Astrocyte (in vitro differentiated cells and primary cell): Measurements from ENCODE around the gene UBXN1. TPM values are rescaled to one million over a fixed set of nuclear protein-coding genes. Genes with fewer than 3 reads are reported as not detected.

Experiments
- DNase-seq: peaks from one replicate; pipeline ENCODE4 v3.0.0-alpha.2; 2010; ENCODE audit warnings: low read depth
- FAIRE-seq: peaks from 2 replicates; lab custom pipeline; 2011; peaks lifted over from hg19 to GRCh38; lab: Jason Lieb, UNC
- H2AFZ ChIP-seq: 2 replicates; pipeline ENCODE4 v1.6.0; 2012; ENCODE audit warnings: low read depth, low read length, inconsistent platforms
- H3K27ac ChIP-seq: 2 replicates; pipeline ENCODE4 v1.5.1; 2011; ENCODE audit warnings: low read depth, low read length, inconsistent platforms
- H3K27me3 ChIP-seq: 2 replicates; pipeline ENCODE4 v1.6.0; 2011; ENCODE audit warnings: low read length, inconsistent platforms; ENCODE audit not compliant: insufficient read depth
- H3K36me3 ChIP-seq: 2 replicates; pipeline ENCODE4 v1.5.1; 2011; ENCODE audit warnings: low read length, inconsistent platforms; ENCODE audit not compliant: insufficient read depth
- H3K4me1 ChIP-seq: 2 replicates; pipeline ENCODE4 v1.5.1; 2011; ENCODE audit warnings: low read length, inconsistent platforms; ENCODE audit not compliant: insufficient read depth
- H3K4me2 ChIP-seq: 2 replicates; pipeline ENCODE4 v1.6.0; 2012; ENCODE audit warnings: low read length, inconsistent platforms
- H3K4me3 ChIP-seq: 2 replicates; pipeline ENCODE4 v1.5.1; 2011; ENCODE audit warnings: low read depth, mild to moderate bottlenecking, low read length, inconsistent platforms; ENCODE audit not compliant: insufficient read depth
- H3K79me2 ChIP-seq: 2 replicates; pipeline ENCODE4 v1.6.0; 2012; ENCODE audit warnings: mild to moderate bottlenecking, low read length, inconsistent platforms; ENCODE audit not compliant: insufficient read depth
- H3K9ac ChIP-seq: 2 replicates; pipeline ENCODE4 v1.6.0; 2012; ENCODE audit warnings: mild to moderate bottlenecking, low read length, inconsistent platforms
- H3K9me3 ChIP-seq: 2 replicates; pipeline ENCODE4 v1.5.1; 2012; ENCODE audit warnings: low read depth, mild to moderate bottlenecking, low read length, inconsistent platforms; ENCODE audit not compliant: insufficient read depth
- H4K20me1 ChIP-seq: 2 replicates; pipeline ENCODE4 v1.6.0; 2012; ENCODE audit warnings: low read length, inconsistent platforms; ENCODE audit not compliant: insufficient read depth
- H3K27ac Mint-ChIP-seq: one replicate; pipeline ENCODE4 v1.8.0; 2021; ENCODE audit warnings: mild to moderate bottlenecking, mixed read lengths; ENCODE audit not compliant: unreplicated experiment
- H3K27me3 Mint-ChIP-seq: one replicate; pipeline ENCODE4 v1.8.0; 2021; ENCODE audit warnings: low read depth, mixed read lengths; ENCODE audit not compliant: unreplicated experiment
- H3K36me3 Mint-ChIP-seq: one replicate; pipeline ENCODE4 v1.8.0; 2021; ENCODE audit warnings: low read depth, mixed read lengths; ENCODE audit not compliant: unreplicated experiment
- H3K4me1 Mint-ChIP-seq: one replicate; pipeline ENCODE4 v1.8.0; 2021; ENCODE audit warnings: low read depth, mixed read lengths; ENCODE audit not compliant: unreplicated experiment
- H3K4me3 Mint-ChIP-seq: one replicate; pipeline ENCODE4 v1.8.0; 2021; ENCODE audit warnings: mild to moderate bottlenecking, moderate library complexity, mixed read lengths; ENCODE audit not compliant: unreplicated experiment
- H3K9me3 Mint-ChIP-seq: one replicate; pipeline ENCODE4 v1.8.0; 2021; ENCODE audit warnings: mild to moderate bottlenecking, mixed read lengths; ENCODE audit not compliant: unreplicated experiment
- CTCF ChIP-seq: IDR thresholded peaks from 2 replicates; pipeline ENCODE4 v1.5.1; 2011; ENCODE audit warnings: low read depth, mild to moderate bottlenecking, inconsistent platforms, low read length, moderate library complexity; ENCODE audit not compliant: insufficient read depth
- EZH2 ChIP-seq: IDR thresholded peaks from 2 replicates; pipeline ENCODE4 v1.6.1; 2012; ENCODE audit warnings: mild to moderate bottlenecking, low read length, inconsistent platforms; ENCODE audit not compliant: insufficient read depth
- total RNA-seq: library from RNA; stranded (reverse); gene quantifications from 2 replicates; pipeline ENCODE4 v1.2.1, GENCODE V29; 2021

The UBXN1 gene
- total RNA-seq, 1 donor from 2014 or later: 80.0 TPM

DNA sequence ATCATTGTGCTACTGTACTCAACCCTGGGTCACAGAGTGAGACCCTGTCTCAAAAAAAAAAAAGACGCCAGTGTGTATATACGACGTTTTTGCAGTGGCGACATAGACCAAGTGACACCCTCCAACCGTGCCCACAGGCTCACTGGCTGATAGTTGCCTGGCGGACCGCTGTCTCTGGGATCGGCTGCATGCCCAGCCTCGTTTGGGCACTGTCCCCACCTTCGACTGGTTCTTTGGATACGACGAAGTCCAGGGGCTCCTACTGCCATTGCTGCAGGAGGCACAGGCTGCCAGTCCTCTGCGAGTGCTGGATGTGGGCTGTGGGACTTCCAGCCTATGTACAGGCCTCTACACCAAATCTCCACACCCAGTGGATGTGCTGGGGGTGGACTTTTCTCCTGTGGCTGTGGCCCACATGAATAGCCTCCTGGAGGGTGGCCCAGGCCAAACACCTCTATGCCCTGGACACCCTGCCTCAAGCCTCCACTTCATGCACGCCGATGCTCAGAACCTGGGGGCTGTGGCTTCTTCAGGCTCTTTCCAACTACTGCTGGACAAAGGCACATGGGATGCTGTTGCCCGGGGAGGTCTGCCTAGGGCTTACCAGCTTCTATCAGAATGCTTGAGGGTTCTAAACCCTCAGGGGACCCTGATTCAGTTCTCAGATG, 12.5 kb downstream of the UBXN1 start:
- Mint-ChIP-seq H3K27ac (peak overlapping the region; percentile 80), H3K4me1 (peaks cover 15% of the 10 kb centered on the region), H3K4me3 (peak overlapping the region; percentile 96), H3K9me3 (no peaks in the 10 kb centered on the region), H3K27me3 (no peaks in the 10 kb centered on the region), H3K36me3 (peaks cover 12% of the 10 kb centered on the region)
- Histone ChIP-seq H3K27ac (peak overlapping the region; percentile 54), H4K20me1 (peaks cover 30% of the 10 kb centered on the region), H3K27me3 (no peaks in the 10 kb centered on the region), H2AFZ (no peak overlapping the region), H3K9me3 (no peaks in the 10 kb centered on the region), H3K4me2 (peak overlapping the region; percentile 97), H3K4me1 (peaks cover 23% of the 10 kb centered on the region), H3K9ac (peak overlapping the region; percentile 87), H3K79me2 (peaks cover 61% of the 10 kb centered on the region), H3K4me3 (peak overlapping the region; percentile 97), H3K36me3 (peaks cover 11% of the 10 kb centered on the region)
- TF ChIP-seq EZH2 (no peak), CTCF (no peak)
- DNase-seq (no peak), FAIRE-seq (no peak)

DNA sequence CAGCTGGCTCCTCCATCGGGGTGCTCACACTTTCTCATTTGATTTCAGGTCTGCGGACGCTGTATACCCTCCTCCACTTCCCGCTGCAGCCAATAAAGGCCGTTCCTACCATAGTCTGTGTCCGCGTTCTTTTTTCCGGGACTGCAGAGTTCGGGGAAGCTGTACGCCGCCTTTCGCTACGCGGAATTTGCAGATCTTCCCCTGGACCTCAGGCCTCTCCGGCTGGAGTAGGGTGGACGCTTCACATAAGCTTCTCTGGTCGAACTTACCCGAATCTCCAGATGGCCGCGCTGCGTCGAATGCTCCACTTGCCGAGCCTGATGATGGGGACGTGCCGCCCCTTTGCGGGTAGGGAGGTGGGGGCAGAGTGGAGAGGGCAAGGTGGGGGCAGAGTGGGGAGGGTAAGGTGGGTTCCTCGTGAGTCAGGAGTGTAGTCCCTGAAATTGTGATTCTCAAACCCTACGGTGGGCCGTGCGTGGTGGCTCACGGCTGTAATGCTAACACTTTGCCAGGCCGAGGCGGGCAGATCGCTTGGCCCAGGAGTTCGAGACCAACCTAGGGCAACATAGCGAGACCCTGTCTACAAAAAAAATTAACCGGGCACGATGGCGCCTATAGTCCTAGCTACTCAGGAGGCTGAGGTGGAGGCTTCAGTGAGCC, 13.1 kb downstream of the UBXN1 start:
- H3K27ac ChIP-seq: peak overlapping the region; percentile 54
- TF ChIP-seq EZH2 (no peak), CTCF (no peak)
- H4K20me1 ChIP-seq: peaks cover 30% of the 10 kb centered on the region
- Mint-ChIP-seq H3K4me3 (peak overlapping the region; percentile 96), H3K36me3 (peaks cover 12% of the 10 kb centered on the region), H3K4me1 (peaks cover 12% of the 10 kb centered on the region), H3K9me3 (no peaks in the 10 kb centered on the region), H3K27ac (peak overlapping the region; percentile 92), H3K27me3 (no peaks in the 10 kb centered on the region)
- H3K36me3 ChIP-seq: peaks cover 12% of the 10 kb centered on the region
- H3K79me2 ChIP-seq: peaks cover 55% of the 10 kb centered on the region
- no peaks in the 10 kb centered on the region for H3K27me3 ChIP-seq
- H3K4me1 ChIP-seq: peaks cover 19% of the 10 kb centered on the region
- H3K4me3 ChIP-seq: peak overlapping the region; percentile 97
- no peak overlapping the region for H2AFZ ChIP-seq
- no peak for FAIRE-seq
- H3K9ac ChIP-seq: peak overlapping the region; percentile 87
- DNase-seq: peak; percentile 58
- no peaks in the 10 kb centered on the region for H3K9me3 ChIP-seq
- H3K4me2 ChIP-seq: peak overlapping the region; percentile 97
